Stimulated activated CD8-positive, alpha-beta memory T cell treated with anti-CD3 and anti-CD28 coated beads, Interleukin-7, amount 100 ng/mL, for 4 hours (primary cell): ENCODE measurements around the gene KCNMA1.

Source experiments
- DNase-seq, 2 donors: peaks; one replicate each; pipeline ENCODE4 v3.0.0-alpha.2; 2020; ENCODE audit warnings: low read depth in 2 of 2

The KCNMA1 gene

DNA sequence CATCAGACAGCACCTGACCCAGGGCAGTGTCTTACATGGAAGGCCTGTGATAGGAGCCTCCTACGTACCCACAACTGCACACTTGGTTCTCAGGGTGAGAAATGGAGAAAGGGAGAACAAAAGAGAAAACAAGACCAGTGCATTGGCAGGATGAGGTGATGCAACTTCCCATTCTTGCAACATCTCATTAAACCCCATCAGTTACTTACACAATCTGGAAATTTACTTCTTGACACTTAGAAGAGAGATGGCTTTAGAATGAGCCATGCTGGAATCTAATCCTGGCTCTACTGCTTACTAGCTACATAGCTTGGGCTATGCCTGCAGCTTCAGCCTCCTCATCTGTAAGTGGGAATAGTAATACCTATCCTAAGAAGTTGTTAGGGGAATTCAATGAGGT lies 391.7 kb downstream of the KCNMA1 start:
- DNase-seq: no peak

DNA sequence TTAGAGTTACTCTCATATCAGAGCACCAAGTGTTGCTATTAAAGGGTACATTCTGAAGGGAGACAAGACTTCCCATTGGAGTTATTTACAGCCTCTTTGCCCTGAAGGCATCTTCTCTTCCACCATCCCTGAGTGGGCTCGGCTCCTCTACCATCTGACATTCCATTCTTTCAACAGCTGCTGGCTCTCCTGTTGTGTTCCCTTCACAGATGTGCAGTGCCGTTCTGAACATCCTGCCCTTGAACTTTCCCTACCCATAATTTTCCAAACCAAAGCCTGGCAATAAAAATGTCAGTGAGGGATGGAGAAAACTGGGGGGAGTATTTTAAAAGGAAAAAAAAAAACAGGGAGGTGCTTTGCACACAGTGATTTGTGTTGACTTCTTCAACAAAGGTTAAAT lies 392.9 kb downstream of the KCNMA1 start:
- DNase-seq: no peak

DNA sequence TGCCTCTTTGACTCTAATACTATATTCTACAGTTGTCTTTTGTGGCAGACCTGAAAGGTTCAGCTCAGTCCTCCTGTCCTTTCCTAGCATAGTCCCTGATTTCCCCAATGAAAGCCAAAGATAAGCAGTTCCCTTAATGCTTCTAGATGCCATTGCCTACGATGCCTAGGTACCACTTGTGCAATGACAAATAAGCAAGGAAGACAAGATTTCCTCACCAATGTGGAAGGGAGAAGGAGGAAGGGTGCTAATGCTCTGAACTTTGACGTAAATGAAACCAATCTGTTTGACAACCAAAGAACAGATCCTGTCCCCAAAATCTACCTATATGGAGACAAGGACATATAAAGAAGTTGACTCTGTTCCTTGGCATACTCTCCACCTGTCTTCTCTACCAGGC lies 393.3 kb downstream of the KCNMA1 start:
- DNase-seq: no peak

DNA sequence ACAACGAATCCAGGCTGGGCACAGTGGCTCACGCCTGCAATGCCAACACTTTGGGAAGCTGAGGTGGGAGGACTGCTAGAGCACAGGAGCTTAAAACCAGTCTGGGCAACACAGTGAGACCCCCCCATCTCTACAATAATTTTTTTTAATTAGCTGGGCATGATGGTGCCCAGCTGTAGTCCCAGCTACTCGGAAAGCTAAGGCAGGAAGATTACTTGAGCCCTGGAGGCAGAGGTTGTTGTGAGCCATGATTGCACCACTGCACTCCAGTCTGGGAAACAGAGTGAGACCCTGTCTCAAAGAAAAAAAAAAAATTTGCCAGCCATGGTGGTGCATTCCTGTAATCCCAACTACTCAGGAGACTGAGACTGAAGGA lies 396.3 kb downstream of the KCNMA1 start:
- no peak for DNase-seq

DNA sequence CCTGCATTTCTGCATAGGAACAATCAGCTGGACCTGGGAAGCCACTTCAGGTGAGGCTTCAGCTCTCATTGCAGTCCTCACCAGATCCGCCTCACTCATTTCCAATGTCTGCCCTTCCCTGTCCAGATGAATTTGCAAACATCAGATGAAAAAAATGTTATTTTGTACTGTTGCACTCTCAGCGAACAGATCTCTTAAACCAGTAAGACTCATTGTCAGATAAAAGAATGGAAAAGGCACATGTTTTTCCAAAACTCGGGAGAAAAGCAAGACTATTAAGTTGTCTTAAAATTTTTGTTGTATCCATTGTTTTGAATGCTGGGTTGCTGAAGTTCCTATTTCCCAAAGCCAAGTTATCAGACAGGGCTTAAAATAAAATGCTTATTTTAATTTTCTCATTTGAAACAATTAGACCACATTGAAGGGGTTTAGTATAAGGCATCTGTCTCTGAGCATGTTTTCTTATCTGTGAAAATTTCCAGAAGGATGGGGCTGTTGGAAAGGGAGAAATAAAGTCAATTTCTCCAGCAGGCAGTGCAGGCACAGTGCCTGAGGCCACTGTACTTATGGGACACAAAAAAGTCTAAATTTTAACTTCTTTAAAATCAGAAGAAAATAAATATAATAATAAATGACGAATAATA lies 396.8 kb downstream of the KCNMA1 start:
- no peak for DNase-seq

DNA sequence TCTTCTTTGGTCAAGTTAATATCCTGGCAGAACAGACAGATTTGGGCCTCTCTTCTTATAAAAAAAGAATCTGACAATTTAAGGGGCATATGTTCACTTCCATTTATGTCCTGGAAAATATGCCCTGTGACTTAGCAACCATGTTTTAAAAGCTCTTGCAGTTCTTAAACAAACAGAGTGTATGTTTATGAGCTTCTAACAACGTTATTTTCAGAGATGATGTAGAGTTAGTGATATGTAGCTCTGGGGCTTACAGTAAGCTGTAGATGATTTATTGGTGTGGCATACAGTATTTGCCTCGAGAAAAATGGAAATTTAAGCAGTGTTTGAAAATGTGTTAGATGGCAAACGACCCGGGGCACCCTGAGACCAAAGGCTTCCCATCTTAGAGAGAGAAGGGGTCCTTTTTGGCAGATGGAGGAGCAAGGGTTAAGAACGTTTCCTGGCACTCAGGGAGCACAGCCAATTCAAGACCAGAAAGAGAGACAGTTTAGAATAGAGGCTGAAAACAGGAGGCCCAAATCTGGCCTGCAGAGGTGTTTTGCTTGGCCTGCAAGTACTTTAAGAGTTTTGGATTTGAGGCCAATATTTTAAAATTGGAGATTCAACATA lies 397.5 kb downstream of the KCNMA1 start:
- DNase-seq: no peak

DNA sequence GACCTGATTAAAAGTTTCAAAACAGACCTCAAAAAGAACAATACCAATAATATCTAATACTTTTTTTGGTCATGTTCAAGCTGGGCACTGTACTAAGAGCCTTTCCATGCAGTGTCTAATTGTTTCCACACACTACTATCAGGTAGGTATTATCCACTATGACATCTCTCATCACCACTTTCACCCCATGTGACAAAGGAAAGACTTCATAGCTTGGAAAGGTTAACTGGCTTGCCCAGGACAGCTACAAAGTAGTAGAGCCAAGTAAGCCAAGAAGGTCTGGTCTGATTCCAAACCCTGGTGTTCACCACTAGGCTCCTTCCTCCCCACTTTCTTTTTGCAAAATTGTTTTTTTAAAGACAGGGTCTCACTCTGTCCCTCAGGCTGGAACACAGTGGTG lies 400.5 kb downstream of the KCNMA1 start:
- DNase-seq: no peak

DNA sequence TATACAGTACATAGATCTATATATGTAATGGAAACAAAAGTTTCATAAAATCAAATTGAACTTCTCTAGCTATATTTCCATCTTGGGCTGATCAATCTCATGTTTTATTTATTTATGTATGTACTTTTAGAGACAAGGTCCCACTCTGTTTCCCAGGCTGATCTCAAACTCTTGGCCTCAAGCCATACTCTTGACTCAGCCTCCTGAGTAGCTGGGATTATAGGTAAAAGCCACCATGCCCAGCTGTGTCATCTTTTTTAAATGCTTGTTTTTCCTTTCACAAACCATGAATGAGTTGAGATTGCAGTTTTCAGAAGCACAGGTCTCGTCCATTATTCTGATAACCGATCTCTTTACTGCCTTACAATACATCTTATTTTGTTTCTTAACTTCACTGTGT lies 400.9 kb downstream of the KCNMA1 start:
- DNase-seq: no peak

DNA sequence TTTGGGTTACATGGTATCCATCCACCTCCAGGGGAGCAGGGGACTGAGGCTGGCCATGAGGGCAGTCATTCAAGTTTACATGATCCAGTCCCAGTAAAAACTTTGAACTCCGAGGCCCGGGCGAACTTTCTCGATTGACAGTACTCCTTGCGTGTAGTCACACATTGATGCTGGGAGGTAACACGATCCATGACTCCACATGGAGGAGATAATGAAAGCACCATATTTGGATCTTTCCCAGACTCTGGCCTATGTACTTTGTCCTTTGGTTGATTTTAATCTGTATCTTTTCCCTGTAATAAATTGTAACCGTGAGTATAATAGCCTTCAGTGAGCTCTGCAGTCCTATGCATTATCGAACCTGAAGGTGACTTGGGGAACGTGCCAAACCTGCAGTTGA lies 401.6 kb downstream of the KCNMA1 start:
- no peak for DNase-seq

DNA sequence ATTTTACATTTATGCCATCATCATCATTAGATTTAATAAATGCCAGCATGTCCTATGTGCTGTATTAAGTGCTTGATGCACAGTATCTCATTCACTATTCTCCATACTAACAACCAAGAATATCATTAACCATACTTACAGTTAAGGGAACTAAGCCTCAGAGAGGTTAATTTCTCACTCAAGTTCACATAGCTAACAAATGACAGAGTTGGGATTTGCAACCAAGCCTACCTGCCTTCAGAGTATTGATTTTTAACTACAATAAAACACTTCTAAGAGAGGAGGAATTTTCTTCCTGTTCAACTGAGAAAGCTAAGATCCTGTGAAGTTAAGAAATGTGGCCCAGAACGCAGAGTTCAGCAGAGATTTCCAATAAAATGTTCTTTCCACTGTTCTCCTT lies 403.0 kb downstream of the KCNMA1 start:
- no peak for DNase-seq

DNA sequence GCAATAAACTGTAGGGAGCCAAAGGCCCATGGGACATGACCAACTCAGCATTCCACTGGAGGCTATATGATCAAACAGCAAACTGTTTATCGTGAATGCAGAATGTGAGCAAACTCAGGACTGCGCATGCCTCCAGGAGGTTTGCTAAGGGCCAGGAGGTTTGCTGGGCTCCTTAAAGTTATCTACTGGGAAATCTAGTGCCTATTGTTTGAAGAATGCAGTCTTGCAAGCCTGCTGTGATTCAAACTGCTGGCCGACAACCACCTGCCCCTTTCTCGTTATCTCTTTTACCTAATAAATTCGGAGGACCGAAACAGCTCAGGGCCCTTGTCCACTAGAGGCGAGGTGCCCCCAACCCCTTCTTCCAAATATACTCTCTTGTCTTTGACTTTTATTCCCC lies 404.1 kb downstream of the KCNMA1 start:
- no peak for DNase-seq

DNA sequence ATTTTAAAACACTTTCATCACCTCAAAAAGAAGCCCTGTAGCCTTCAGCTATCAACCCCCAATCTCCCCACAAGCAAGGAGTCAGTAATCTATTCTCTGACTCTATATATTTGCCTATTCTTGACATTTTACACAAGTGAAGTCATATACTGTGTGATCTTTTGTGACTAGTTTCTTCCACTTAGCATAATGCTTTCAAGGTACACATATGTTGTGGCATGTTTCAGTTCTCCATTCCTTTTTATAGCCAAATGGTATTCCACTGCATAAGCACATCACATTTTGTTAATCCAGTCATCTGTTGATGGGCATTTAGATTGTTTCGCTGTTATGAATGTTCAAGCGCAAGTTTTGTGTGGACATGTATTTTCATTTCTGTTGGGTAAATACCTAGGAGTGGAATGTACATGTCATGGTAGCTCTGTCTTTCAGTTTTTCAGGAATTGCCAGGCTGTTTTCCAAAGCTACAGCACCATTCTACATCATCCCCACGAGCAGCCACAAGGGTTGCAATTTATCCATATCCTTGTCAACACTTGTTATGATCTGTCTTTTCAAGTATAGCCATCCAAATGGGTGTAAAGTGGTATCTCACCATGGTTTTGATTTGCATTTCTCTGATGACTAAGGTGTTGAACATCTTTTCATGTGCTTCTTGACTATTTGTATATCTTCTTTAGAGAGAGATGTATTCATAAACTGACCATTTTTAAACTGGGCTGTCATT lies 405.6 kb downstream of the KCNMA1 start:
- no peak for DNase-seq

DNA sequence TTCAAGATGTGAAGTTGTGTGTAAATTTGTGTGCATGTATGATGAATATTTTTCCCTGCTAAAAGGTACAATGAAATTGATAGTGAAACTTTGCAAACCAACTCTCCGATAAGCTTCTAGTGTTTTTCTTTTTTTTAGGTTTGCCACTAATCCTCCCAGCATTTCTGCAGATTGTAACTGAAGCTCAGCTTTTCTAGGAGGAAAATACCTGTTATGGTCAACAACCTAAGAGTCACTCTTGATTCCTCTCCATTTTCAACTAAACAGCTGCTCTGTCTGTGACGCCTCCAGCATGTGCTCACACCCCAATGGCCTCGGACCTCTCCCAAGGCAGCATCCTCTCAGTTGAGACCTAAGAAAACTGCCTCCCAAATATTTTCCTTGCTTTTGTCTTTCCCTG lies 406.2 kb downstream of the KCNMA1 start:
- DNase-seq: no peak

DNA sequence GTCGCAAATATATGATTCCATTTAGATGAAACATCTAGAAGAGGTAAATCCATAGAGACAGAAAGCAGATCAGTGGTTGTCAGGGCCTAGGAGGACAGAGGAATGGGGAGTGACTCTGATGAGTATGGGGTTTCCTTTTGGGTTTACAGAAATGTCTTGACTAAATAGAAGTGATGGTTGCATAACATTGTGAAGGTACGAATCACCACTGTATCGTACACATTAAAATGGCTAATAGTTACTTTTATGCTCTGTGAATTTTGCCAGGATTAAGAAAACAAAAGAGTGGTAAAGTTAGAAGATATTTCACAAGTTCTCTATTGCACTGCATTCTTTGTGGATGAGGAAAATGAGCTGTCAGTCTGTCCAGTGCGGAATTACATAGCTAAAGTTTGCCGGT lies 407.4 kb downstream of the KCNMA1 start:
- no peak for DNase-seq

DNA sequence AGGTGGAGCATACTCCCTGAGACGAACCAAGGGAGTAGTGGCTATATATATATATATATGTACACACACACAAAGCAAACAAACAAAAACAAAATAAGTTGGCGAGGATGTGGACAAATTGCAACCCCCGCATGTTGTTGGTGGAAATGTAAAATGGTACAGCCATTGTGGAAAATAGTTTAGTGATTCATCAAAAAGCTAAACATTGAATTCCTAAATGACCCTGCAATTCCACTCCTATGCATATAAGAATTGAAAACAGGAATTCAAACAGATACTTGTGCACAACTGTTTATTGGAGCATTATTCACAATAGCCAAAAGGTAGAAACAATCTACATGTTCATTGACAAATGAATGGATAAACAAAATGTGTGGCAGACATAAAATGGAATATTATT lies 407.9 kb downstream of the KCNMA1 start:
- no peak for DNase-seq

DNA sequence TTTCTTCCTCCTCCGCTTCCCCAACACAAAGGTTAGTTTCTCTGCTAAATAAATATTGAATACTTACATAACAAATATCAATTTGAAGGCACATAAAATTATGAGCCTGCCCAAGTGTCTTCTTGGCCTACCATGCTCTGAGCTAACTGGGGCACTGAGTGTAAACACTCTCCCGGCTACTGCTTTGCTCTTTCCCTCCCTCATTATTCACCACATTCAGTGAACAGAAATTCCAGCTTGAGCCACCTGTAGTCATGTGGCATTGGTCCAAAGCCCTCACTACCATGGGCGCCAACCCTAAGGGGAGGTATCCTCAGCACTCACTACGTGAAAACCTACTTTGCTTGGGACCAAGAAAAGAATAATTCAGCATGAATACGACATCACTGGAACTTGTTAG lies 409.0 kb downstream of the KCNMA1 start:
- no peak for DNase-seq

DNA sequence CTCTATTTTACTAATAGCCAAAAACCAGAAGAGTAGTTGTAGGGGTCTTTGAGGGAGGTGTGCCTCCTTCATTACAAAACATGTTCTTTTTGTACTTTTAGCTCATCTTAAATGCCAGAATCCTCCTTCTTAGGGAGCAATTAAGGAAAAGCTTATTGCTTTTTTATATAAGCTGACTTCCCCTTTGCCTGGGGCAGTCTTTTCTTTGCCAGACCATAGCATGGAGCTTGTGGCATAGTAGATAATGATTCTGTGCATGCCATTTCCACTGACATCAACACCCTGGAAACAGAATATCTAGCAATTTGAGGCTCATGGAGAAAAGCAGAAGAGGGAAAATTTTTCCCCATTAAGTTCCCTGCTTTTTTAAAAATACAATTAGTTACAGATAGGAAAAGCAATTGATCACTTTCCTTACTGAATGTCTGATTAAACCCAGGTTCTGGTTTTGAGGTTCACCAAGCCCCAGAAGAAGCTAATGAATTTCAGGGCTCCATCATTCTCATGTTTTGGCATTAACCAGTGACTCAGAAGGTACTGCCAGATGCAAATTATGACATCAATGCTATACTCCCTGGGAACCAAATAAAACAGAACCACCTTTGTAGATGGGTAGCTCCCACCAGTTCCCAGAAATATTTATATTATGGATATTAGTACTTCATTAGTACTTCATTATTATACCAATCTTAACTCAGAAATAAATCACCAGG lies 410.6 kb downstream of the KCNMA1 start:
- DNase-seq: no peak

DNA sequence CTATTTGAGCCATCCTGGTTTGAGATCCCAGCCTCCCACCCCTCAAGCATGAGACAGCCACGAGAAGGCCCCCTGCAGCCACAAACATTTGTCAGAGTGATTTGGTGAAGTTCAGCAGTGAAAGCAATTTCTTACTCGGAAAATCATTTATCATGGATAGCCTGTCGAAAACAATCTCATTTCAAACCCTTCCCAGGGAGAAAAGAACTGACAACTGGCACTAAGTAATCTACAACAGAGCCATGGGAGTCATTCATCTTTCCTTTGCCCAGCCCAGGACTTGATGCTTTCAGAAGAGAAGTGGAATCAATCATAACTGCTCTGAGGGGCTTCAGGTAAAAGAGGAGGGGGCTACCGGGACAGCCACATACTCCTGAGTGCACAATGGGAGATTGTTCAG lies 411.2 kb downstream of the KCNMA1 start:
- no peak for DNase-seq

DNA sequence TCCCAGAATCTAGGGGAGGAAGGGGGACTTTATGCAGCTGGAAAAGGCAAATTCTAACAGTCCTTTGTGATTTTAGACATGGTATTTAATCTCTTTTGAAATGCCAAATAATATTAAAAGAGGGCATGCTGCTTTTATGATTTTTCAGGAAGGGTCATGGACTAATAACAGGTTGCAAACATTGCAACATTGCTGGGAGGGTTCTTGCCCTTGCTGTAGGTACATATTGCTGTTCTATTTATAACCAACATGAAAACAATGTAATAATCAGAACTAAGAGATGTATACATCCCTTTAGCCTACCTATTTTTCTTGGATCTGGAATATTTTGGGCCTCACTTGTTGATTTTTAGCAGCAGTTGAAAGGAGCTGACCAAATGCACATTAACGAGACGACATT lies 411.6 kb downstream of the KCNMA1 start:
- no peak for DNase-seq

DNA sequence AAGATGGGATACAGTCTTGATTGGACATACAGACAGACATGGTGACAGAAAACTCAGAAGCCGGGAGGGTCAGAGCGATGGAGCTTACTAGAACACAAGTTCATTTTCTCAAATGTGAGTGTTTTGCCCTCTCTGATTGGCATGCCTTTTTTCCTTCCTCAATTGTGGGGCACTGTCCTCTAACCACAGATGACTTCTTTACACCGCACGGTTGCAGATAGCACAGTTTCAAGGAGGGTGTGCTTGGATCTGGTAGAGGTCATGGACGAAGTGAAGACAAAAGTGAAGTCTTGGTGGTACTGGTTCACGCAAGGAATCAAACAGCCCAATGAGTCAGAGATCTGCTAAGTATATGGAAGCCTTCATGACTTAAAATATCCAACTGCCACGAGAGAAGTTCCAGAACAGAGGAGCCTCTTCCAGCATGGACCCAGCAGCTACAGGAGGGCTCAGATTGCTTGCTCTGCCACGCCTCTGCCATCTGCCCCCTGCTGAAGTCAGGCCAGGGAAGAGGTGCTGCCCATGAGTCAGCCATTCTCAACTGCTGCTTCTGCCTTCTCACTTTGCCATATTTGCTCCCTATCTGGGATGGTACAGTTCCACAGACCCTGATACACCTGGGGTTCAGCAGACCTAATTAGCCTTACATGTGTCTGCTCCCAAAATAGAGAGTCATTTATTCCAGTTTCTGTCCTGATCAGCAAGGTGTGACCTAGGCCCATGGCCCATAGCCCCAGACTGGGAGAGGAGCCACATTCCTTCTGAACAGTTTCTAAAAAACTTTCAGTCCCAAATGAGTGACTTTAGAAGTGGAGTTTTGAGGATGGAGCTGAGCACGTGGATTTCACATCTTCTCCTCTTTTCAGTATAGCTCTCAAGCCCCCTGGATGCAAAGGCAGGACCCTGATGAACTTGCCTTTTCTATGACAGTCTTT lies 413.8 kb downstream of the KCNMA1 start:
- DNase-seq: no peak

DNA sequence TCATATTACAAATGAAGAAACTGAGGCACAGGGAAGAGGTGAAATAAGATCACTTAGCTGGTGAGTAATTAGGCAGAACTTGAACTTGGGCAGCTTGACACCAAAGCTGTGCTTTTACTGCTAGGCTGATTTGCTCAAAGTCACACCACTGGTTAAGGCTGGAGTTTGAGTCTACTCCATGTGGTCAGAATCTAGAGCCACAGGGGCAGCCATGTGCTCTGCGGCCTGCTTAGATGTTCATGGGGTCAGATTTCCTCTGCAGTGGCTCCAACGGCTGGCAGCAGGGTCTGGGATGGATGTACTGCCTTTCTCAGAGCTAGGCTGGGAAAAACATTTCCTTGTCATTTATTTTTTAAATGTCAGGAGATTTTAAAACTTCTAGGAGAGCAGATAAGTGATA lies 417.5 kb downstream of the KCNMA1 start:
- DNase-seq: no peak

DNA sequence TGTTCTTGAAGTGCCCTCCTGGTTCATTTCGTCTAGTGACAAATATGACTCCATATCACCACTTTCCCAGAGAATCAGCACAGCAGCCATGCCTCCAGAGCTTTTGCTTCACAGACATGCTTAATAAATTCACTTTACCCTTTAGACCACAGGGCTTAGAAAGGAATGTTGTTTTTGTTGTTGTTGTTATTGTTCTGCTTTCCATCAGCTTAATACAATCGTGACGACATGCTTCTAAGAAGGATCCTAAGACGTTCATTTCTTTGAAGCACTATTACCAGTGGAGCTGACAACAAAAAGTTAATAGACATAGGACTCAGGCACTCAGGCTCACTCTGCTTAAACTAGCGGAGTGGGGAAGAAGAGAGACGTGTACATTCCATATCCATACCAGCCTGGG lies 418.6 kb downstream of the KCNMA1 start:
- DNase-seq: no peak
